DND-41 (cell line): ENCODE results near the gene SAMD4A.

Experiments used
- EZH2 ChIP-seq: IDR thresholded peaks from 3 replicates; pipeline ENCODE4 v1.6.1; 2012; ENCODE audit warnings: borderline replicate concordance, low read depth, mild to moderate bottlenecking, moderate library complexity, low read length, inconsistent platforms; ENCODE audit not compliant: severe bottlenecking
- TF ChIP-seq, protein P1 (sequence below): IDR thresholded peaks from 2 replicates; pipeline ENCODE4 v1.5.1; 2012; ENCODE audit warnings: borderline replicate concordance, low read length, moderate library complexity, mild to moderate bottlenecking; ENCODE audit not compliant: poor library complexity, severe bottlenecking; ENCODE audit errors: extremely low read depth

DNA sequence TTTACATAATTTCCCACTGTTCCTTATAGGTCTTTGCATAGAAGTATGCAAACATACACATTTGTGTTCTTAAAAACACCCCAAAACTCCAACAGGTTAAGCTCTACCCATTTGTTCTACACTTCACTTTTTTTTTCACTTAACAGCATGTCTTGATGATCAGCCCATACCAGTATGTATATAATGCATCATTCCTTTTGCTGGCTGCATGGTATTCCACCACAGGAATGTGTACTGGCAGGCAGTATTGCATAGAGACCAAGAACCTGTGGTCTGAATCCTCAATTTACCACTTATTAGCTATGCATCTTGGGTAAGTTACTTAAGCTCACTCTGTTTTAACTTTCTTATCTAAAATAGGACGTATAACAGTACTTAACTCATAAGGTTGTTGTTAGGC lies 65.5 kb downstream of the SAMD4A start:
- no peak for TF ChIP-seq EZH2
- TF ChIP-seq, protein P1, sequence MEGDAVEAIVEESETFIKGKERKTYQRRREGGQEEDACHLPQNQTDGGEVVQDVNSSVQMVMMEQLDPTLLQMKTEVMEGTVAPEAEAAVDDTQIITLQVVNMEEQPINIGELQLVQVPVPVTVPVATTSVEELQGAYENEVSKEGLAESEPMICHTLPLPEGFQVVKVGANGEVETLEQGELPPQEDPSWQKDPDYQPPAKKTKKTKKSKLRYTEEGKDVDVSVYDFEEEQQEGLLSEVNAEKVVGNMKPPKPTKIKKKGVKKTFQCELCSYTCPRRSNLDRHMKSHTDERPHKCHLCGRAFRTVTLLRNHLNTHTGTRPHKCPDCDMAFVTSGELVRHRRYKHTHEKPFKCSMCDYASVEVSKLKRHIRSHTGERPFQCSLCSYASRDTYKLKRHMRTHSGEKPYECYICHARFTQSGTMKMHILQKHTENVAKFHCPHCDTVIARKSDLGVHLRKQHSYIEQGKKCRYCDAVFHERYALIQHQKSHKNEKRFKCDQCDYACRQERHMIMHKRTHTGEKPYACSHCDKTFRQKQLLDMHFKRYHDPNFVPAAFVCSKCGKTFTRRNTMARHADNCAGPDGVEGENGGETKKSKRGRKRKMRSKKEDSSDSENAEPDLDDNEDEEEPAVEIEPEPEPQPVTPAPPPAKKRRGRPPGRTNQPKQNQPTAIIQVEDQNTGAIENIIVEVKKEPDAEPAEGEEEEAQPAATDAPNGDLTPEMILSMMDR = no peak
